H9 (cell line): ENCODE measurements around the gene PRKACB. TPM values are rescaled to one million over a fixed set of nuclear protein-coding genes. Genes with fewer than 3 reads are reported as not detected.

Experiments
- DNase-seq: peaks from one replicate; pipeline ENCODE4 v3.0.0-alpha.2; 2017
- H2AFZ ChIP-seq: one replicate; pipeline ENCODE4 v1.6.1; 2013; ENCODE audit warnings: mild to moderate bottlenecking, low read length, control low read depth, moderate library complexity
- H2AK5ac ChIP-seq: 2 replicates; pipeline ENCODE4 v1.6.1; 2013; ENCODE audit warnings: low read length, control low read depth, mixed read lengths; ENCODE audit not compliant: insufficient read length
- H2BK120ac ChIP-seq: one replicate; pipeline ENCODE4 v1.6.1; 2013; ENCODE audit warnings: low read depth, mild to moderate bottlenecking, low read length, control low read depth, inconsistent platforms; ENCODE audit not compliant: poor library complexity, severe bottlenecking
- H2BK12ac ChIP-seq: 2 replicates; pipeline ENCODE4 v1.6.1; 2013; ENCODE audit warnings: low read length, control low read depth, mixed read lengths, low read depth; ENCODE audit not compliant: insufficient read length
- H2BK15ac ChIP-seq: 2 replicates; pipeline ENCODE4 v1.6.1; 2013; ENCODE audit warnings: low read depth, low read length, control low read depth
- H2BK20ac ChIP-seq: one replicate; pipeline ENCODE4 v1.6.1; 2013; ENCODE audit warnings: low read depth, mild to moderate bottlenecking, low read length, control low read depth, inconsistent platforms; ENCODE audit not compliant: poor library complexity, severe bottlenecking
- H2BK5ac ChIP-seq: 2 replicates; pipeline ENCODE4 v1.6.1; 2013; ENCODE audit warnings: low read length, control low read depth, mixed read lengths; ENCODE audit not compliant: insufficient read length
- H3K14ac ChIP-seq: 2 replicates; pipeline ENCODE4 v1.6.1; 2013; ENCODE audit warnings: low read length, control low read depth; ENCODE audit not compliant: insufficient read depth
- H3K18ac ChIP-seq: 2 replicates; pipeline ENCODE4 v1.6.1; 2013; ENCODE audit warnings: low read depth, mild to moderate bottlenecking, mixed read lengths, low read length, control low read depth; ENCODE audit not compliant: insufficient read length
- H3K23ac ChIP-seq: 2 replicates; pipeline ENCODE4 v1.6.1; 2013; ENCODE audit warnings: low read length, control low read depth, mixed read lengths, low read depth; ENCODE audit not compliant: insufficient read length
- H3K23me2 ChIP-seq: 2 replicates; pipeline ENCODE4 v1.6.1; 2013; ENCODE audit warnings: low read depth, mild to moderate bottlenecking, mixed read lengths, low read length, control low read depth; ENCODE audit not compliant: insufficient read length, poor library complexity, severe bottlenecking
- H3K27ac ChIP-seq: 2 replicates; pipeline ENCODE4 v1.5.1; 2013; ENCODE audit warnings: low read length, control low read depth, mixed read lengths, low read depth; ENCODE audit not compliant: insufficient read length
- H3K27me3 ChIP-seq: 2 replicates; pipeline ENCODE4 v1.6.1; 2013; ENCODE audit warnings: low read length, control low read depth, inconsistent platforms; ENCODE audit not compliant: insufficient read depth
- H3K4ac ChIP-seq: 2 replicates; pipeline ENCODE4 v1.6.1; 2013; ENCODE audit warnings: low read depth, mild to moderate bottlenecking, control low read depth, inconsistent platforms, low read length, moderate library complexity
- H3K4me1 ChIP-seq: 2 replicates; pipeline ENCODE4 v1.6.1; 2013; ENCODE audit warnings: low read length, control low read depth, inconsistent platforms; ENCODE audit not compliant: insufficient read depth
- H3K4me2 ChIP-seq: 2 replicates; pipeline ENCODE4 v1.6.1; 2013; ENCODE audit warnings: low read length, control low read depth, mixed read lengths; ENCODE audit not compliant: insufficient read length, insufficient read depth
- H3K56ac ChIP-seq: 2 replicates; pipeline ENCODE4 v1.6.1; 2013; ENCODE audit warnings: low read depth, mild to moderate bottlenecking, mixed read lengths, low read length, control low read depth; ENCODE audit not compliant: insufficient read length
- H3K79me1 ChIP-seq: 2 replicates; pipeline ENCODE4 v1.6.1; 2013; ENCODE audit warnings: low read depth, mild to moderate bottlenecking, moderate library complexity, low read length, control low read depth, inconsistent platforms; ENCODE audit not compliant: insufficient read depth, poor library complexity, severe bottlenecking
- H3K79me2 ChIP-seq: 2 replicates; pipeline ENCODE4 v1.6.1; 2013; ENCODE audit warnings: low read length, control low read depth, inconsistent platforms; ENCODE audit not compliant: insufficient read depth
- H3K9ac ChIP-seq: 2 replicates; pipeline ENCODE4 v1.6.1; 2013; ENCODE audit warnings: low read length, control low read depth, mixed read lengths; ENCODE audit not compliant: insufficient read length; ENCODE audit errors: extremely low read depth
- H3K9me3 ChIP-seq: one replicate; pipeline ENCODE4 v1.6.1; 2013; ENCODE audit warnings: low read depth, low read length, inconsistent platforms; ENCODE audit not compliant: control insufficient read depth
- H3T11ph ChIP-seq: one replicate; pipeline ENCODE4 v1.6.1; 2013; ENCODE audit warnings: mild to moderate bottlenecking, low read length, control low read depth, inconsistent platforms
- H4K20me1 ChIP-seq: one replicate; pipeline ENCODE4 v1.6.1; 2013; ENCODE audit not compliant: control insufficient read depth, insufficient read length, insufficient read depth
- H4K5ac ChIP-seq: 2 replicates; pipeline ENCODE4 v1.6.1; 2013; ENCODE audit warnings: low read depth, mild to moderate bottlenecking, mixed read lengths, low read length, control low read depth; ENCODE audit not compliant: insufficient read length
- H4K8ac ChIP-seq: replicated peaks from 2 replicates; pipeline ENCODE4 v1.6.1; 2013; ENCODE audit warnings: low read length, control low read depth, mixed read lengths, low read depth; ENCODE audit not compliant: insufficient read length
- H4K91ac ChIP-seq: 2 replicates; pipeline ENCODE4 v1.6.1; 2013; ENCODE audit warnings: low read depth, mild to moderate bottlenecking, moderate library complexity, mixed read lengths, low read length, control low read depth; ENCODE audit not compliant: insufficient read length
- H3K27ac Mint-ChIP-seq, 3 experiments: 2 replicates in 2 of 3; 3 replicates in 1 of 3; pipeline ENCODE4 v1.8.0; 2020 to 2021; ENCODE audit warnings: mixed read lengths in 3 of 3, mild to moderate bottlenecking in 1 of 3, moderate library complexity in 1 of 3
- H3K27me3 Mint-ChIP-seq: 2 replicates; pipeline ENCODE4 v1.8.0; 2021; ENCODE audit warnings: low read depth, mild to moderate bottlenecking, moderate library complexity, mixed read lengths
- H3K36me3 Mint-ChIP-seq, 3 experiments: 2 replicates in 2 of 3; 3 replicates in 1 of 3; pipeline ENCODE4 v1.8.0; 2020 to 2021; ENCODE audit warnings: low read depth in 3 of 3, mixed read lengths in 3 of 3; ENCODE audit not compliant: insufficient read depth in 1 of 3
- H3K4me1 Mint-ChIP-seq, 2 experiments: 2 replicates each; pipeline ENCODE4 v1.8.0; 2020; ENCODE audit warnings: mixed read lengths in 2 of 2
- H3K4me3 Mint-ChIP-seq, 2 experiments: 2 replicates in 1 of 2; 3 replicates in 1 of 2; pipeline ENCODE4 v1.8.0; 2020 to 2021; ENCODE audit warnings: mild to moderate bottlenecking in 2 of 2, mixed read lengths in 2 of 2, moderate library complexity in 1 of 2
- H3K9me3 Mint-ChIP-seq, 2 experiments: 2 replicates in 1 of 2; 3 replicates in 1 of 2; pipeline ENCODE4 v1.8.0; 2020; ENCODE audit warnings: mild to moderate bottlenecking in 2 of 2, mixed read lengths in 2 of 2, moderate library complexity in 1 of 2
- CTCF ChIP-seq: fragments of 200-600 bp; sonication (generic); conservative IDR thresholded peaks from 3 replicates; pipeline ENCODE4 v1.8.0; 2021; ENCODE audit warnings: antibody characterized with exemption, mild to moderate bottlenecking
- WGBS: extraction: QIAGEN DNeasy Blood & Tissue Kit; methylation state at CpG from one replicate; pipeline ENCODE4 v1.1.7; 2013; ENCODE audit warnings: missing lambda C conversion rate, low lambda C conversion rate, mixed read lengths; ENCODE audit not compliant: insufficient read length; ENCODE audit errors: extremely low coverage; 5-methylcytosine and 5-hydroxymethylcytosine counted together
- total RNA-seq: library from RNA; stranded (reverse); gene quantifications from 2 replicates; pipeline ENCODE4 v1.2.1, GENCODE V29; 2021

PRKACB gene
- total RNA-seq, 1 experiment from 2014 or later, result 20.7 TPM

GRCh38 chr1:84171481-84171880 is 27.4 kb downstream of the PRKACB start:
- no peak overlapping the region for H3K27ac Mint-ChIP-seq
- no peak overlapping the region for H2BK120ac ChIP-seq
- no peak for DNase-seq
- H4K20me1 ChIP-seq, result no peaks in the 10 kb centered on the region
- no peaks in the 10 kb centered on the region for H3K4me1 ChIP-seq
- H3K4me1 Mint-ChIP-seq, result peaks cover 7 to 9% of the 10 kb centered on the region in 2 experiments
- no peak overlapping the region for H2AFZ ChIP-seq
- H4K91ac ChIP-seq, result no peak overlapping the region
- H4K8ac ChIP-seq, result no peak overlapping the region
- no peak overlapping the region for H3K23ac ChIP-seq
- H3K79me2 ChIP-seq, result no peaks in the 10 kb centered on the region
- H2BK20ac ChIP-seq, result no peak overlapping the region
- no peak overlapping the region for H3K4ac ChIP-seq
- H3K4me3 Mint-ChIP-seq, result no peak overlapping the region
- no peak overlapping the region for H3K4me2 ChIP-seq
- no peak overlapping the region for H3K27ac ChIP-seq
- no peak overlapping the region for H3T11ph ChIP-seq
- no peak overlapping the region for H3K56ac ChIP-seq
- H3K23me2 ChIP-seq, result no peaks in the 10 kb centered on the region
- TF ChIP-seq CTCF, result no peak
- H3K9me3 Mint-ChIP-seq, result no peaks in the 10 kb centered on the region
- no peak overlapping the region for H2BK5ac ChIP-seq
- no peak overlapping the region for H3K14ac ChIP-seq
- no CpG with 5 or more reads among the region's 2 CpGs for WGBS
- no peaks in the 10 kb centered on the region for H3K36me3 Mint-ChIP-seq
- H4K5ac ChIP-seq, result no peak overlapping the region
- H3K27me3 Mint-ChIP-seq, result no peaks in the 10 kb centered on the region
- H2BK12ac ChIP-seq, result no peak overlapping the region
- H2BK15ac ChIP-seq, result no peak overlapping the region
- no peaks in the 10 kb centered on the region for H3K9me3 ChIP-seq
- H3K9ac ChIP-seq, result no peak overlapping the region
- no peak overlapping the region for H2AK5ac ChIP-seq
- no peaks in the 10 kb centered on the region for H3K79me1 ChIP-seq
- H3K27me3 ChIP-seq, result no peaks in the 10 kb centered on the region
- no peak overlapping the region for H3K18ac ChIP-seq
